GM10266 (cell line): Measurements from ENCODE around the gene NDUFAF5.

ENCODE experiments used
- DNase-seq: peaks from one replicate; pipeline ENCODE4 v3.0.0; 2012; ENCODE audit errors: extremely low spot score
- CTCF ChIP-seq: IDR thresholded peaks from 2 replicates; pipeline ENCODE4 v1.5.1; 2012; ENCODE audit warnings: mild to moderate bottlenecking, low read depth; ENCODE audit not compliant: control insufficient read depth, insufficient read depth; ENCODE audit errors: missing control alignments

NDUFAF5 gene

GRCh38 chr20:13840093-13840465 lies 55.3 kb downstream of the NDUFAF5 start:
- no peak for DNase-seq
- TF ChIP-seq CTCF: no peak

GRCh38 chr20:13841206-13841605 lies 56.4 kb downstream of the NDUFAF5 start:
- TF ChIP-seq CTCF: no peak
- DNase-seq: no peak

GRCh38 chr20:13844296-13844695 lies 59.5 kb downstream of the NDUFAF5 start:
- no peak for DNase-seq
- TF ChIP-seq CTCF: no peak

- DNase-seq: no peak
- TF ChIP-seq CTCF: no peak
Measured at GRCh38 chr20:13851279-13851678, 66.5 kb downstream of the NDUFAF5 start.

- TF ChIP-seq CTCF: no peak
- no peak for DNase-seq
Measured at GRCh38 chr20:13852306-13852705, 67.5 kb downstream of the NDUFAF5 start.

GRCh38 chr20:13855613-13856012 lies 70.8 kb downstream of the NDUFAF5 start:
- no peak for DNase-seq
- no peak for TF ChIP-seq CTCF

GRCh38 chr20:13856354-13856753 lies 71.5 kb downstream of the NDUFAF5 start:
- DNase-seq: no peak
- TF ChIP-seq CTCF: no peak
